HG02840 (cell line): ENCODE measurements around the gene TCF23.

Experiments
- ATAC-seq: cut with Tn5 transposase; IDR thresholded peaks from one replicate; pipeline ENCODE4 v1.9.1; 2021; ENCODE audit warnings: mild to moderate bottlenecking, moderate library complexity, moderate number of reproducible peaks; ENCODE audit not compliant: unreplicated experiment, low FRiP score

TCF23 gene

DNA sequence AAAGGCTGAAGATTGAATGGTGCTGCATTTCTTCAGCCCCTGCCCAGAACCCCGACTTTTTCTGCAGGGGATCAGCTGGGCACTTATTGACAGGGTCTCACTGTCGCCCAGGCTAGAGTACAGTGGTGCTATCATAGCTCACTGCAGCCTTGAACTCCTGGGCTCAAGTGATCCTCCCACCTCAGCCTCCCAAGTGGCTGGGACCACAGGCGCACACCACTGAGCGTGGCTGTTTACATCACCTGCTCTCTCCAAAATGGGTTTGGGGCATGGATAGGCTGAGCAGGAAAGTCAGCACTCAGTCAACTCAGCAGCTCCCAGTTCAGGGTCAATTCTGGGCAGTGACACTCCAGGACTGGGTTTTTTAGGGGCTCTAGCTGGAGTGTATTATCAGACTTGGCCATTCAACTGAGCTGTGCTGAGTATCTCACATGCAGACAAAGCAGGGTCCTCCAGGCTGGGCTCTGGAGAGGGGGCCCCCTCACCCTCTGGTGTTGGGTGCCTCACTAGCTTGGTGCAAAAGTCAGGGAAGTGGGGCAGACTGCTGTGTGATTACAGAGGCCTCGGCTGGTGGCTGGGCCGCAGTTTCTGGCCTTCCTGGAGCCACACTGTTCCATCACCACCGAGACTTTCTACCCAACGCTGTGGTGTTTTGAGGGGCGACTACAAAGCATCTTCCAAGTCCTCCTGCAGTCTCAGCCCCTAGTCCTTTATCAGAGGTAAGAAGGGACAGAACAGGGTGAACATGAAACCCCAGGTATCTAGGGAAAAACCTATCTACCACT lies 20.7 kb upstream of the TCF23 start:
- no peak for ATAC-seq

DNA sequence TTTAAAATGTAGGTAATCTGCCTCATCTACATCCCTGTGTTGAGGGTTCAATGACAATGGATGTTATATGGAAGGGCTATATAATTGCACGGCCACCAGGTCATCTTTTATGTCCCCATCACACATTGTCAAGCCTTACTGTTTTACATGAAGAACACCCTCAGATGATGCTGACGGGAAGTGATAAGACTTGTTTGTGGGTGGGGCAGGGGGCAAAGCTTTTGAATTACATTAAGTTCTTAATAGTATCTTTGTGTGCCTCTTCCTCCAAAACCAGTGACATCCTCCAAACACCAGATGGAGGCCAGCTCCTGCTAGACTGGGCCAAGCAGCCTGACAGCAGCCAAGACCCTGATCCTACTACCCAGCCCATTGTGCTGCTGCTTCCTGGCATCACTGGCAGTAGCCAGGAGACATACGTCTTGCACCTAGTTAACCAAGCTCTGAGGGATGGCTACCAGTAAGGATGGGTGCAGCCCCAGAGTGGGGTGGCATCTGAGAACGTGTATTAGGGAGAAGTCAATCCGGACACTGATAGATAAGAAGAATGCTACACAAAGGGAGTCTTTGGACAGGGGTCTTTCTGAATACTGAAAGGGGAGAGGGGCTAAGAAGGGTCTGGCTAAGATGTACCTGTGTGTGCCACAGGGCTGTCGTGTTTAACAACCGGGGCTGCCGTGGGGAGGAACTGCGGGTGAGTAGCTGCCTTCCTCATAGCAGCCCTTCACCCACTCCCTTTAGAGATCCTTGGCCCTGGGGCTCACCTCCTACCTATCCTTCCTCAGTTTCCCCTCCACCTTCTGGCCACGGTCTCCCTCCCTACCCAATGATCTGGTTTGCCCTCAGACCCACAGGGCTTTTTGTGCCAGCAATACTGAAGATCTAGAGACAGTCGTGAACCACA lies 19.9 kb upstream of the TCF23 start:
- ATAC-seq = no peak

DNA sequence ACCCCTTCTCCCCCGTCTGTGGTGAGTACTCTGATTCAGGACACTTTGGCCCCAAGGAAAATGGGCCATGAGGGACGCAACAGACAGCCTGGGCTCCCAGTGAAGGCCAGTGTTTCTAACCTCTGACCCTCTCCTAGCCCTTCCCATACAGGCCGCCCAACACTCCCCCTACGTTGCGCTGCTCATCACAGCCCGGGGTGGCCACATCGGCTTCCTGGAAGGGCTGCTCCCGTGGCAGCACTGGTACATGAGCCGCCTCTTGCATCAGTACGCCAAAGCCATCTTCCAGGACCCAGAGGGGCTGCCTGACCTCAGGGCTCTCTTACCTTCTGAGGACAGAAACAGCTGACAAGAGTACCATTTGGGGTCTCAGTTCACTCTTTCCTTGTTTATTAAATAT lies 18.4 kb upstream of the TCF23 start:
- no peak for ATAC-seq

DNA sequence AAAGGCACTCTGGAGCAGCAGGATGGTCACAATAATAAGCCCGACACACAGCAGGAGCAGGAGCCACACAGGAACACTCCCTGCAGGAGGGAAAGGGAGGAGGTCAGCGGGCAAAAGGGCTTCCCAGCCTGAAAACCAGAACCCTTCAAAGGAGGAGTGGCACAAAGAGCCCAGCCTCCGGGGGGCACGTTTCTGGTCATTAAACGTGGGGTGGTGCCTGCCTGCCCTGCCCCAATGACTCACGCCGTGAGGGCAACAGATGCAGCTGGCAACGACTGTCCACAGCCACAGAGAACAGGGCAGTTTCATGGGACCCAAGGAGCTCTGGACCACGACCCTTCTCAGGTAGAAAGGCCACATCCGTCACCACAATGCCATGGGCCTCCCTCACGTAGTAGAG lies 17.4 kb upstream of the TCF23 start:
- no peak for ATAC-seq

DNA sequence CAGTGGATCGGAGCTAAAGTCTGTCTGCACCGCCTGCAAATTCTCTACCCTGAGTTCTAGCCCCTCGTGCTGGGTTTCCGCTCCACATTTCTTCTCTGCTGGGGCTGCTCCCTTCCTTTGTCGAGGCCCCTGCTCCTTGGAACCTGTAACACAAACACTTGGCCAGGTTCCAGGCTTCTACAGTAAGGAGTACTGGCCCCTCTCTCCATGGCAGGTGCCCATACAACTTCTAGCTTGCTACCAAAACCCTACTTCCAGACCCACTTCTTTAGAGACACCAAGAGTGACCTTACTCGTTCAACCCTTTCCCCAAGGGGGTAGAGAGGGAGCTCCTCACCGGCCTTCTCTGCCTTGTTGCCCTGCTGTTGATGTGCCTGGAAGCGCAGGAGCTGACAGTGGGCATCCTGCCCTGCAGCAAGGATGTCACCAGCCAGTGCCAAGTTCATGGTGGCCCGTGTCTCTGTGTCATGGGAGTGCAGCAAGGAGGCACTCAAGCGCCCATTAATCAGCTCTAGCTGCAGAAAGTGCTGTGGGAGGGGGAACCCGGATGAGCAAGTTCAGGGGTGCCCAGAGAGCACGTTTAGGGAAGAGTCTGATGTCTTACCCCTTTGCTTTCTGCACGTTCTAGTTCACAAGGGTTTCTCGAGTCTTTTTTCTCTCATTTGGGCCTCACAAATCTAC lies 15.5 kb upstream of the TCF23 start:
- ATAC-seq = no peak

DNA sequence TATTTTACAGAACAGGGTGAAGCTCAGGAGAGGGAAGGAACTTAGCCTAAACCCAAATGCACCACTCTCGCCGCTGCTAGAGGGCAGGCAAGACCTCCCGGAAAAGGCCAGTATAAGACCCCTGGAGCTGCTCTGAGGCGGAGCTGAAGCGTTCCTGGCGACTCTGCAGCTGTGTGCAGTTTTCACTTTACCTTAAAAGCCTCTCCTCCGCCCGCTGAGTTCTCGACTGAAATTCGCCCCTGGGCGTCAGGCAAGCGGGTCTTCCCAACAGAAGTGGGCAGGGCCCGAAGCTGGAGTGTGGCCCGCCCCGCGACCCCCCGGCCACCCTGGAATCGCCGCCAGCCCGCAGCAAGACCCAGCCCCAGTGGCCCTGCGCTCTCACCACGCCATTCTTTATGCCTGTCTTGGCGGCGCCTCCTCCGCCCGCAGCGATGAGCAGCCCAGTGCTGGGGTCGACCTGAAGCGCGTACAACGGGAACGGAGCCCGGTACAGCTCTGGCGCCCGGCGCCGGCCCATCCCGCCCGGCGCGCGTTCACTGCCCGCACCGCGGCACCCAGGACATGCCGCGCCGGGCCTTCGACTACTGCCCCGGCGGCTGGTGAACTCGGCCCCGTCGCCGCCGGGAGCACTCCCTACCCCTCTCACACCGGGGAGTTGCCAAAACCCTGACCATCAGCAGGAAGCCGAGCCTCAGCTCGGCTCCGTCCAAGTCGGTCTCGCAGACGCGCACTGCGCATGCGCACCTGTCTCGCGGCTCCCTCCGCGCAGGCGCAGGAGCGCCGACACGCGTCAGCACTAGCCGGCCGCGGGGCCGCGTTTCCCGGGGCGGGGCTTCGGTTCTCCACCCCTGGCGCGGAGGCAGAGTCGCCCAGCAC lies 14.7 kb upstream of the TCF23 start, which contains the start of gene PREB:
PREB (minus strand) TSS at position 732 of the 876 bp plus-strand sequence; CDS start at position 517, 215 bp downstream.
- ATAC-seq = peak; percentile 86

DNA sequence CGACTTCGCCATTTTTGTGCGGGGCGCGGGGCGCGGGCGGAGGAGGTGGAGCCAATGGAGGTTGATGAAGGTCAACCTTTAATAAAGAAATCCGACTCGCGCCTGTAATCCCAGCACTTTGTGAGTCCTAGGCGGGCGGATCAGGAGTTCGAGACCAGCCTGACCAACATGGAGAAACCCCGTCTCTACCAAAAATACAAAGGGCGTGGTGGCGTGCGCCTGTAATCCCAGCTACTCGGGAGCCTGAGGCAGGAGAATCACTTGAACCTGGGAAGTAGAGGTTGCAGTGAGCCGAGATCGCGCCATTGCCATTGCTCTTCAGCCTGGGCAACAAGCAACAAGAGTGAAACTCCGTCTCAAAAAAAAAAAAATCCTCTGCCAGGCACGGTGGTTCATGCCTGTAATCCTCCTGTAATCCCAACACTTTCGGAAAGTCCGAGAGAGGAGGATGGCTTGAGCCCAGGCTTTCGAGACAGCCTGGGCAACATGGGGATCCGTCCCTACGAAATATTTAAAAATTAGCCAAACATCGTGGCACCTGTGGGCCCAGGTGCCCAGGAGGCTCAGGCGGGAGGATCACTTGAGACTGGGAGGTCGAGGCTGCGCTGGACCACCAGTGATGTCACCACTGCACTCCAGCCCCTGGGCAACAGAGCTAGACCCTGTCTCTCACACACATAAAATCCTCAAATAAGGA lies 13.9 kb upstream of the TCF23 start:
- no peak for ATAC-seq

DNA sequence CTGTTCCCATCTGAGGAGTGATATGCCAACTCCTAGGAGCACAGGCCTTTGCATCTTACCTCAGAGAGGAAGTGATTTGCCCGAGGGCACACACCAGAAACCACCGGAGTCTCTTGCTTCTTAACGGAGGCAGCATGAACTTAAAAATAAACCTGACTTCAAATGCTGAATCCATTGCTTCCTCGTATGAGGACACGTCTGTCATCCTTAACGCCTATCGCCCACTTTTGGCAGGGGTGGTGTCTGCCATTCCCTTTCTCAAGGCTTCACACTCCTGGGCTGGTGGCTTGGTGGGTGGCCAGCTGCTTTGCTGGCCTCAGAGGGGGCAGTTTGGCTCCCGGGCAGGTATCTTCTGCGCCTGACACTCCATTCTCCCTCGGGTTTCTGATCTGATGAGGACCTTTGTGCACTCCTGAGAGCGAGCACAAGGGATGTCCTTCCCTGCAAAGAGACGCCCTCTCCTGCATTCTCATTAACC lies 13.3 kb upstream of the TCF23 start:
- ATAC-seq = no peak

DNA sequence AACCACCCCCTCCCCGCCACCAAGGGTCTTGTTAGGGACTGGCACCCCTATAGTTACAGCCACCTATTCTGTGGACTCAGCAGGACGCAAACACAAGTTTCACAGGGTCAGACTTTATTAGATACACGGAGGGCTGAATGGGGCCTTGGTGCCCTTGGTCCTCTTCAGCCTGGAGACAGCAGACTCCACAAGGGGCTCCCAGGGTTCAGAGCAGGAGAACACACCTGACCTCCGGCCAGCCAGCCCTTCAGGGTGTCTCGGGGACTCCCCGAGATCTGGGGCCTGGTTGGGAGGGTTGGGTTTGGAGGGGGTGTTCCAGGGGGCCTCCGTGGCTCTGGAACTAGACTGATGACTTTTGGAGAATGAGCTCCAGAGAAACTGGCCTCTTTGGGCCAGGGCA lies 12.1 kb upstream of the TCF23 start:
- no peak for ATAC-seq

DNA sequence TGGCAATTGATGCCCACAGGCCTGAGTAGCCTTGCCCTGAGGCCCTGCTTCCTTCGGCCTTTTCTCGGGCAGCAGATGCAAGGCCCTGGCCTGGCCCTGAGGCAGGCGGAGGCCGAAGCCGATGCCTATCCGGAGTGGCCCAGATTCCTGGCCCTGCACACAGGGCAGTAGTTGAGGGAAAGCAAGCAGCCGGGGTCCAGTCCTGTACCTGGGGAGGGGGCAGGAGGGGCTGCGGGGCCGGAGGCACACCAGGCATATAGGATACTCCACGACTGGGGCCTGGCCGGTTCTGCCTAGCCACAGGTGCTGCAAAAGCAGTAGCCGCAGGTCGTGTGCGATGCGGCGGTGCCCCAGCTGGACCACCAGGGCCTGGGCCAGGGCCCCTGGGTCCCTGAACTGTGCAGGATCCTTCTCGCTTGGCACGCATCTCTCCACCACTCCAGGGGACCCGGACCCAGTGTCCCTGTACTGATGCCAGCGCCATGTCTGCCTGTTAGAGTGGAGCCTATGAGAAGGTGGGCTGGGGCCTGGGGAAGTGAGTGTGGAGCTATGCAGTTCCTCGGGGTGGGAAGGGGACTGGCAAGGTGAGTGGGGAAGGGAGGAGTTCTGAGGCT lies 11.4 kb upstream of the TCF23 start:
- no peak for ATAC-seq

DNA sequence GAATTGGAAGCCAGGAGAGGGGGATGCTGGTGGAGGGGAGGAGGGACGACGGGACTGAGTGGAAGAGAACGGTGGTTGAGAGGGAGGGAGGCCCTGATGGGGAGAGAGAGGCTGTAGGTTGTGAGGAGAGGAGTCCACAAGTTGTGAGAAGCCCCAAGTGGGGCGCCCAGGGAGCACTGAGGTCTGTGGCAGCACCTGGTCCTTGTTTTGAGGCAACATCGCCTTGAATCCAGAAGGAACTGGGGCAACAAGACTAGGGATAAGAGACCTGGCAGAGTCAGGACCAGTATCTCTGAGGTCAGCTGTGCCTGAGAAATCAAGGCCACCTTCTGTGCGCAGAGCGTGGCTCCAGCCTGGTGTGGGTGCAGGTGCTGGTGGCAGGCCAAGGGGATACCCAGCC lies 10.7 kb upstream of the TCF23 start:
- no peak for ATAC-seq

DNA sequence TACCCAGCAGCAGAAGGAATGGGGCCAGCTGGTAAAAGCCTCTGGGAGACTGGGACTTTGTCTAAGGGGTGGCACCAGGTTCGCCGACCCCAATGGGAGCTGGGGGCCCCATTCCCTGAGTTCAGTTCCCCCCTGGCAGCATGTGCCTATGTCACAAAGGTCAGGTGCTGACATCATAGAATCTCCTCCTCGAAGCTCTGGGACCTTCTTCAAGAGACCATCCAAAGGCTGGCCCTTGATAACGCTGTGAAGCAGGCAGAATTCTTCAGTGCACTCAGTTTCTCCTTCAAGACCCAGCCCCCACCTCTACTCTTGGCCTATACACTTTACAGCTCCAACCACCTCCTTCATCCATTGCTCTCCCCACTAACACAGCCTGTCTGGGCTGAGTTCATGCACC lies 9.5 kb upstream of the TCF23 start, which contains the start of gene PRR30:
PRR30 (minus strand) TSS at position 101 of the 400 bp plus-strand sequence. CDS start 1,081 bp downstream, outside the sequence.
- ATAC-seq = no peak

DNA sequence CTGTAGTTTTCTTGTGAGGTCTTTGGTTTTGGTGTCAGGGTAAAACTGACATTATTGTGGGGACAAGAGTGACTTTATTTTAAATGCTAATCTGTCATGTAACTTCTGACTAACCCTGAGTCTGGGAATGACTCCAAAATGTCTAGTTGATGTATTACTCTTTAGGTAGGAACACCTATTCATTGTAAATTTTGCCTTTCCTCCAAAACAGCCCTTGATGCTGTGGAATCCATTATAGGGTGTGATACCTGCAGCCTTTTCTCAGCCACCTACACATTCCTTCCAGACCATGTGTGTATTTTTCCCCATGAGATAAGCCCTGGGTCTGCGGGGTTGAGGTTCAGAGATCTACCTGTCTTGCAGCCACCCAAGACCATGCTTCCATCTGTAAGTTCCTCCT lies 5.5 kb upstream of the TCF23 start:
- ATAC-seq = no peak

DNA sequence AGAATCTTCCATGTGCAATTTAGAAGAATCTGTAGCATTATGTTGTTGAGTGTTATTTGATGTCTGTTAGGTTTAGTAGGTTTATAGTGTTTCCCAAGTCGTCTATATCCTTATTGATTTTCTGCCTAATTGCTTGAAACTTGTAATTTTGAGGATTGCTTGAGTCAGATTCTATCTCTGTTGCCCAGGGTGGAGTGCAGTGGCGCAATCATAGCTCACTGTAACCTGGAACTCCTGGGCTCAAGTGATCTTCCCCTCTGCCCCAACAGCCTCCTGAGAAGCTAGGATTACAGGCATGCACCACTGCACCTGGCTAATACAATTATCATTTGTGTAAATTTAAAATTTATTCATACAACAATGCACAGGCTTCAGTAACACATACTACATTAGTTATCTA lies 3.1 kb upstream of the TCF23 start:
- no peak for ATAC-seq

DNA sequence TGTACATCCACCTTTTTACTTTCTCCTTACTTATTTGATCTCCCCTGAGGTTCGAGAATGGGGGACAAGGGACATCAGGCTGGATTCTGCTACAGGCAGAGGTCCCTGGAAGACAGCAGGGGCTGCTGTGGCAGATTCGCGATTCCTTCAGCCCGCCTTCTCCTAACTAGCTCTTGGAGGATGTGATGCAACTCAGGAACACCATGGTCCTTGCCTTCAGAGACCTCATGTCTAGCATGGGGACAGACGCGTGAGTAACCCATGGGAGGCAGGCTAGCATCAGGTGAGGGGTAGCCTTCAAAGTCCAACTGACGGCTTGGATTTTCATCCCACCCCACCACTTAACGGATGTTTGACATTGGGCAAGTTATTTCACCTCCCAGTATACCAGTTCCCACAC lies 869 bp upstream of the TCF23 start:
- ATAC-seq = no peak

DNA sequence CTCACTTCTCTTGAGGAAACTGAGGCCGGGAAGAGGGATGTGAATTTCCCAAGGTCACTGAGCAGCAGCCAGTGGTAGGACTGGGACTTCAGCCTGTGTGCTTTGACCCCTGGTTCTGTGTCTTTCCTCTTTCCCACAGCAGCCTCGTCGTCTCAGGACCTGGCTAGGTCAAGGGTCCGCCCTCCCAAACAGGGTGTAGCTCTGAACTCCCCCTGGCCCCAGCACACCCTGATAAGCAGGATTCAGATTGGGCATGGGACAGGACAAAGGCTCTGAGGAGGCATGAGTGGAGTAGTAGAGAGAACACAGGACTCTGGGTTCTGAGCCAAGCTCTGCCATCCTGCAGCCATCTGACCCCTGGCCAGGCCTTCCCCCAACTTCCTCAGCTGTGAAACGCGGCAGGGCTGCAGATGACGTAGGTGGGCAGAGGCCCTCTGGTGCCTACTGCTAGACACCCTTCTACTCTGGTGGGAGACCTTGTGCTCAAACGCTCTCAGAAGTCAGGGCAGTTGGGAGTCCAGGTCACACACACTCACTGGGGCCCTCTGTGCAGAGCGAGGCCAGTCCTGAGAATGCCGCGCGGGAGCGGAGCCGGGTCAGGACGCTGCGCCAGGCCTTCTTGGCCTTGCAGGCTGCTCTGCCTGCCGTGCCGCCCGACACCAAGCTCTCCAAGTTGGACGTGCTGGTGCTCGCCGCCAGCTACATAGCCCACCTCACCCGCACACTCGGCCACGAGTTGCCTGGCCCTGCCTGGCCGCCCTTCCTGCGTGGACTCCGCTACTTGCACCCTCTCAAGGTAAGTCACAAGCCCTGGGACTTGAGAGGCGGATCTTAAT lies 984 bp downstream of the TCF23 start:
- no peak for ATAC-seq

DNA sequence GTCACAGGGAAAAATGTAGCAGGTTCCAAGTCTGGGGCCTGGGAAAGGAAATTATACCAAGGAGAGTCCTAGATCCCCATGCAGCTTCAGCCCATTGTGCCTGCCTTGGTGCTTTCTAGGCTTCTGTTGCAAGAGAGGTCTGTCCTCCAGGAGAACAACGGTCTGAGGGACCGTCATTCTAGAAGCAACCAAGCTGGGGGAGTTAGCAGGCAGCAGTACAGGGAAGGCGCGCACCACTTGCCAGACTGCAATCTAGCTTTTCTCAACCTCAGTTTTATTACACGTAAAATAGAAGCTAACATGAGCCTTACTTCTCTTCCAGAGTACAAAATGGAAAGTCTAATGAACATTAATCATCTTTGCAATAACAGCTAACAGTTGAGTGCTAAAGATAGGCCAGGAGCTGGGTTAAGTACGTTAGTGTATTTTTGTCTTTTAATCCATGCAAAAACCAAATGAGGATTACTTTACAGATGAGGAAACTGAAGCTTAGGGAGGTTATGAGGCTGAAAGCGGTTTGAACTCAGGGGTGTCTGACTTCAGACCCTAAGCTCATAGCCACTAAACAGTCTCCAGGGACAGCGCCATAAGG lies 1.9 kb downstream of the TCF23 start:
- ATAC-seq = no peak
